Aorta (tissue), 5 donors: ENCODE measurements around the gene DCN. TPM values are rescaled to one million over a fixed set of nuclear protein-coding genes. Genes with fewer than 3 reads are reported as not detected.

ENCODE experiments used
- ATAC-seq: fragments of 200-7000 bp; cut with Tn5 transposase; one replicate; pipeline ENCODE4 v1.9.1; 2022; ENCODE audit warnings: moderate library complexity; ENCODE audit not compliant: low FRiP score
- DNase-seq, 2 donors: peaks; one replicate each; pipeline ENCODE4 v3.0.0-alpha.2; 2020
- H3K27ac ChIP-seq, 2 donors: one replicate each; pipeline ENCODE4 v1.5.1; 2013; ENCODE audit warnings: low read length in 2 of 2, mild to moderate bottlenecking in 2 of 2, moderate library complexity in 2 of 2, control low read depth in 1 of 2, inconsistent platforms in 1 of 2, low read depth in 1 of 2
- H3K27me3 ChIP-seq, 2 donors: one replicate each; pipeline ENCODE4 v1.6.1; 2013; ENCODE audit warnings: control low read depth in 1 of 2, low read length in 1 of 2, mild to moderate bottlenecking in 1 of 2, moderate library complexity in 1 of 2; ENCODE audit not compliant: insufficient read depth in 2 of 2, control insufficient read depth in 1 of 2
- H3K36me3 ChIP-seq, 2 donors: one replicate each; pipeline ENCODE4 v1.6.1; 2013; ENCODE audit warnings: control low read depth in 1 of 2, low read length in 1 of 2, mild to moderate bottlenecking in 1 of 2; ENCODE audit not compliant: insufficient read depth in 2 of 2, control insufficient read depth in 1 of 2
- H3K4me1 ChIP-seq, 2 donors: one replicate each; pipeline ENCODE4 v1.6.1; 2013; ENCODE audit warnings: low read length in 2 of 2, control low read depth in 1 of 2, mild to moderate bottlenecking in 1 of 2, moderate library complexity in 1 of 2; ENCODE audit not compliant: insufficient read depth in 2 of 2, control insufficient read depth in 1 of 2
- H3K4me3 ChIP-seq, 2 donors: one replicate each; pipeline ENCODE4 v1.5.1; 2013; ENCODE audit warnings: low read length in 2 of 2, control low read depth in 1 of 2, mild to moderate bottlenecking in 1 of 2
- H3K9me3 ChIP-seq: one replicate; pipeline ENCODE4 v1.6.1; 2013; ENCODE audit warnings: mild to moderate bottlenecking, low read length; ENCODE audit not compliant: control insufficient read depth
- WGBS, 2 donors: extraction: QIAGEN DNeasy Blood & Tissue Kit; methylation state at CpG; one replicate each; pipeline ENCODE4 v1.1.7; 2013; 5-methylcytosine and 5-hydroxymethylcytosine counted together
- intact Hi-C, 2 donors: fragments of 100-400 bp; cut with DNase I; formaldehyde crosslinking; loops; one replicate each; pipeline versions ENCODE4 v1.14.2 to v1.15.0; 2022
- polyA plus RNA-seq, 2 donors: library from polyadenylated mRNA; stranded (reverse); fragments of 200-250 nt; gene quantifications; one replicate each; pipeline ENCODE4 v1.2.3, GENCODE V29; 2013
- total RNA-seq, 2 donors: library from RNA; stranded (reverse); fragmentation: NEBNext Ultra II Directional; extraction: Animal tissue kit (Norgen Biotek cat#: 25700); gene quantifications; one replicate each; pipeline ENCODE4 v1.2.1, GENCODE V29; 2021
- donor health status: healthy with polysubstance abuse.
- donor health status: Bipolar disorder and iron deficiency.
- donor health status: DM: no; HTN: no; CAD: no.
- donor health status: DM: no; HTN: no; CAD: no.
- donor health status: DM: yes; HTN: yes; CAD: no.

Gene DCN
- total and polyA plus RNA-seq, 4 donors, result 27.2 to 2,873 (median 468) TPM

DNA sequence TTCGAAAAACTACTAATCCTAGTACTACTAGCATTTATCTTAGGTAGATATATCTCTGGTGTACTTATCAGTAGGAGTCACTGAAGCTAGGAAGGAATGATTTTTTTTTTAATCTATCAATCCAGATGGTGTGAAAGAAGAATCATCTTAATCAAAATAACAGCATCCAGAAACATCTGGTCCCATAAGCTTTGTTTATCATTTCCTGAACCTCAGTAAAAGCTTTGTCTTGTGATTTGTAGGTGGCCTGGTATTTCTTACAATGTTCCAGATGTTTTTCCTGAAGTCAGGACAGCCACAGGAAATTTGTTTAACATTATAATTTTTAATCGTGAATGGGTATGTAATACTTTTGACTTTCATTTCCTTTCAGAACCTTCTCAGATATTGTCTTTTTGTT, 43.3 kb downstream of the DCN start:
- H3K4me1 ChIP-seq, result peaks cover 0 to 6% of the 10 kb centered on the region in 2 donors
- intact Hi-C loops, result no loop called here

DNA sequence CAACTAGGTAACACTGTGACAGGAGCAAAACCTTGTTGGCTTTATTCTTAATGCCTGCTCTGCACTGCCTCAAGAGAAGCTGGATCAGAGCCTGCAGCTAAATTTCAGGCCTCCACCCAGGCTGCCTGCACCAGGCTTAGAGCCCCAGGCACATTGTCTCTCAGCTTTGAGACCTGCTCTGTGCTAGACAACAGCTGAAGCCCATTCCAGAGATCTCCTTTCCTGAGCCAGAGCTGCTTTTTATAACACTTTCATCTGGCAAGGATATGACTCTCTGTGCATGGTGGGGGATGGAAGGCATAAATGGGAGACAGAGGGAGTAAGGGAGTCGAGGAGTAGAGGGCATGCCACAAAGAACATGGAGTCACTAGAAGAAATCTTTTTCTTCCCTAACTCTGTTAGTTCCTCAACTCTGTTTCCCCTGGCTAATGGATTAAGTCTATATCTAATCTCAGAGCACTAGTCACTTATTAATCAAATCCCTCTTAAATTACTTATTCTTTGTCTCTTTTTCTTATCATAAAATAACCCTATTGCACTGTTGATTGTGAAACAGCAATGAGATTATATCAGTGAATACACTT, 44.2 kb downstream of the DCN start:
- Histone ChIP-seq H3K27ac (no peak overlapping the region), H3K4me1 (peaks cover 0 to 6% of the 10 kb centered on the region in 2 donors), H3K36me3 (no peaks in the 10 kb centered on the region), H3K9me3 (no peaks in the 10 kb centered on the region), H3K4me3 (no peak overlapping the region), H3K27me3 (no peaks in the 10 kb centered on the region)
- peak; percentile 21 for ATAC-seq
- intact Hi-C loops, result no loop called here
- WGBS, 2 donors, result 0 to 9% methylated on average over 1 of the region's 1 CpG
- DNase-seq, result peak in 1 of 2 donors; percentile 47

More for the DNA sequence above, 43.3 kb downstream of the DCN start:
- Histone ChIP-seq H3K36me3 (no peaks in the 10 kb centered on the region), H3K4me3 (no peak overlapping the region), H3K9me3 (no peaks in the 10 kb centered on the region), H3K27me3 (no peaks in the 10 kb centered on the region), H3K27ac (no peak overlapping the region)
- ATAC-seq (no peak), DNase-seq (no peak)
- 30 to 33% methylated on average over 2 of the region's 2 CpGs for WGBS, 2 donors

DNA sequence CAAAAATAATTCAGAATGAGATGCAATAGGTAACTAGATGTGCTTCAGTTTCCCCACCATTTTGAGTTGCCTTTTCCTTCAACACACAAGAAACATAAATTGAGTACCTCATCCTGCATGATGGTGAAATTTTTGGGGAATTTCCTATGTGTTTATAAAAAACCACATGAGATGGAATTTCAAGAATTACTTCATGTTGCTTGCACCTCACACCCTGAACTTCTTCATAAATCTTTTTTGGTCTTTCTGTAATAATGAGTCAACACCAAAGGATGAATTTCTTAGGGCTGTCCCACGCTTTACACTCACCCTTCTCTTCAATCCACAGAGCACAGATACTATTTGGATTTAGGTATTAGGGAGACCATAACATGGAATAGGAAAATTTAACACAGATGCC, 48.7 kb downstream of the DCN start:
- H3K9me3 ChIP-seq, result no peaks in the 10 kb centered on the region
- DNase-seq, result no peak
- no peaks in the 10 kb centered on the region for H3K4me1 ChIP-seq
- no peak overlapping the region for H3K27ac ChIP-seq
- H3K4me3 ChIP-seq, result no peak overlapping the region
- WGBS, 2 donors, result 88 to 93% methylated on average over 1 of the region's 1 CpG
- ATAC-seq, result no peak
- H3K27me3 ChIP-seq, result no peaks in the 10 kb centered on the region
- intact Hi-C loops, result no loop called here
- H3K36me3 ChIP-seq, result no peaks in the 10 kb centered on the region

DNA sequence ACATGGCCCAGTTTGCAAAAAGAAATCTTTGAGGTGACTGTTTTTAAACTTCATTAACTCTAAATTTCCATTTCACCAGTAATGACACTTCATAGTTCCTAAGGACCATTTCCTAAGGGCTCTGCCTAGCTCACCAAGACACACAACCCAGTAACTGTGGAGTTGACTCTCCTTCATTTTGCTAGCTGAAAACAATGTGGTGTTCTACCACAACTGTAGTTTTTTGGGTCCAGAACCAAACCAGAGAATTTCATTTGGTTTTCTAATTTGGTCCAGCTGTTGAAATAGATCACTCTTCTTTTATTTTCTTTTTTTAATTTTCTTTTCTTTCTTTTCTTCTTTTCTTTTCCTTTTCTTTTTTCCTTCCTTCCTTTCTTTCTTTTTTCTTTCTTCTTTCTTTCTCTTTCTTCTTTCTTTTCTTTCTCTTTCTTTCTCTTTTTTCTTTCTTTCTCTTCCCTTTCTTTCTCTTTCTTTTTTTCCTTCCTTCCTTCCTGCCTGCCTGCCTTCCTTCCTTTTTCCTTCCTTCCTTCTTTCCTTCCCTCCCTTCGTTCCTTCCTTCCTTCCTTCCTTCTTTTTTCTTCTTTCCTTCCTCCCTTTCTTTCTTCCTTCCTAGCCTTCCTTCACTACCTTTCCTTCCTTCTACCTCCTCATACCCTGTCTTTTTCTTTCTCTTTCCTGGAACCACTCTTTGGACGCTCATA, 52.8 kb downstream of the DCN start:
- no peak overlapping the region for H3K27ac ChIP-seq

DNA sequence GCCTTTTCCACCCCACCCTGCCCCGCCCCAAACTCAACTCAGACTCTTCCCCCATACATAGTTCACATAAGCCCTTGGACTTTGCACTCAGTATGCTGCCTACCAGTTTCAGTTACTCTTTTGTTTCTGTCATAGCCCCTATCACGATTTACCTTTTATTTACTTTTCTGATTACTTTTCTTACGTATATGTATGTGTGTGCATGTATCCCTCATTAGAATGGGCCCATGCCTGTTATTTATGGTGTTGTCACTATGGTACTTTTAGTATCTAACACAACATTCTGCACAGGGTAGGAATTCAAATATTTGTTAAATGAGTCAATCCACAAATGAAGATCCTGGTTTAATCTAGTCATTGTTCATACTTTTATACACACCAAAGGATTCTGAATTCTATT, 54.9 kb downstream of the DCN start:
- intact Hi-C loops, result no loop called here
- no peak overlapping the region for H3K27ac ChIP-seq
- no peaks in the 10 kb centered on the region for H3K36me3 ChIP-seq
- DNase-seq (no peak), ATAC-seq (no peak)
- 90 to 96% methylated on average over 3 of the region's 3 CpGs for WGBS, 2 donors
- H3K4me3 ChIP-seq, result no peak overlapping the region
- H3K9me3 ChIP-seq, result no peaks in the 10 kb centered on the region
- no peaks in the 10 kb centered on the region for H3K4me1 ChIP-seq
- H3K27me3 ChIP-seq, result no peaks in the 10 kb centered on the region

More for the DNA sequence above, 52.8 kb downstream of the DCN start:
- H3K36me3 ChIP-seq, result no peaks in the 10 kb centered on the region
- no peak for DNase-seq
- intact Hi-C loops, result no loop called here
- H3K27me3 ChIP-seq, result no peaks in the 10 kb centered on the region
- H3K4me1 ChIP-seq, result no peaks in the 10 kb centered on the region
- no peaks in the 10 kb centered on the region for H3K9me3 ChIP-seq
- H3K4me3 ChIP-seq, result no peak overlapping the region
- 93 to 94% methylated on average over 2 of the region's 2 CpGs for WGBS, 2 donors
- ATAC-seq, result no peak

DNA sequence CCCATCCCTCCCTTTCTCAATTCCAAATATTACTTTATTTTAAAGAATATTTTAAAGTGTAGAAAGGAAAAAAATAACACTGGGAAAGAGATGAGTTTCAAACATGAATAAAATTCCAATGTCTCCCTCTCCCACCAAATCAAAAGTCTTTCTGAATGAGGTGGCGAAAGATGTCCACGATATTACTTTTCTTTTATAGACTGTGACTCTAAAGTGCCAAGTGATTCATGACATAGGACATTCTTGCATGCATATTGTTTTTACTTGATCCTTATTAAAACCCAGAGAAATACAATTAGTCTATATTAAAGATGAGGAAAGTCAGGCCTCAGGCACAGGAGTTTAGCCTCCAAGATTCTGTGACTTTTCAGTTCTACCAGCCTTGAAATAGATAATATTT, 55.3 kb downstream of the DCN start:
- Histone ChIP-seq H3K27me3 (no peaks in the 10 kb centered on the region), H3K36me3 (no peaks in the 10 kb centered on the region), H3K27ac (no peak overlapping the region), H3K4me1 (no peaks in the 10 kb centered on the region), H3K4me3 (no peak overlapping the region), H3K9me3 (no peaks in the 10 kb centered on the region)
- 83 to 87% methylated on average over 2 of the region's 2 CpGs for WGBS, 2 donors
- DNase-seq (no peak), ATAC-seq (no peak)
- intact Hi-C loops, result no loop called here

DNA sequence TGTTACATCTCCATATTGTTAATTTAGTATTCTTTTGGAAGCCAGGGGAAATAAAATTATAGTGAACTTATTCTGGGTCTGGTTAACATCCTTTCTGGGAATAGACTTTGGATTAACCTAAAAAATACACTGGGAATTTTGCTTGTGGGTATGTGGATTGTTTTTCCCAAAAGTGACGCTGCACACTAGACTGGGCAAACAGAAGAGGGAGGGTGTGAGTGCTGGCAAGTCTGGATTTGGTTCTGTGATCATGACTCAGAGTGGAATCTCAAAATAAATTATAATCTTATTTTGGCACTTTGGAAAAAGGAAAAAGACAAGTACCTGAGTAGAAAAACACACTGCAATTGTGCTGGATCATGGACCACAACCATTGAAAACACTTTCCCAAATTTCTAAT, 56.1 kb downstream of the DCN start:
- Histone ChIP-seq H3K27me3 (no peaks in the 10 kb centered on the region), H3K4me1 (no peaks in the 10 kb centered on the region), H3K9me3 (no peaks in the 10 kb centered on the region), H3K36me3 (no peaks in the 10 kb centered on the region), H3K27ac (no peak overlapping the region), H3K4me3 (no peak overlapping the region)
- ATAC-seq, result no peak
- WGBS, 2 donors, result 12 to 16% methylated on average over 1 of the region's 1 CpG
- peak in 1 of 2 donors; percentile 48 for DNase-seq
- intact Hi-C loops, result no loop called here

DNA sequence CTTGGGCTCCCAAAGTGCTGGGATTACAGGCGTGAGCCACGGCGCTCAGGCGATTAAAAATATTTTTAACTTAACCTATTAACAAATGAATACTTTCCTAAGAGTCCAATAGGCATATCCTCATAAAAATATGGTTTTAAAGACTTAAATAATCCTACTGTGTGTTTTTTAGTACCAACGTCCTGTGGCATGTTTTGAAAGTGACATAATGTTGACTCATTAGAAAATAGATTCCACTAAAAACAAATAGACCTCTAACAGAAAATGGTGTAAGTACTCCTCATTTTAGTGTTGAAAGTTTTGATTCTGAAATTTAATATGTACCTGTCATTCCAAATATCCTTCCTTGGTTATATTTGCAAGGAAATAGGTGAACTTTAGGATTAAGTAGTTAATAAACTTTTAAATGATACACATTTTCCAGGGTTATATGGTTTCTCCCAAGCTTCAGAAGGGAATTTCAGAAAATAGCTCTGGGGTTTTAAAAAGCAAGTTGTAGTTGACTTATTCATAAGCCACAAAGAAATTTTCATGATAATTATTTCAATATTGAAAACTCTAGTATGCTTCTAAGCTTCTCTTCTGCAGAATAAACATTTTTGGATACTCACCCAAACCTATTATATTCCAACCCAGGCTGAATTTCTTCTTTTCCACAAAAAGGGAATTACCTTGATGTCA, 59.2 kb downstream of the DCN start:
- no peak for DNase-seq

DNA sequence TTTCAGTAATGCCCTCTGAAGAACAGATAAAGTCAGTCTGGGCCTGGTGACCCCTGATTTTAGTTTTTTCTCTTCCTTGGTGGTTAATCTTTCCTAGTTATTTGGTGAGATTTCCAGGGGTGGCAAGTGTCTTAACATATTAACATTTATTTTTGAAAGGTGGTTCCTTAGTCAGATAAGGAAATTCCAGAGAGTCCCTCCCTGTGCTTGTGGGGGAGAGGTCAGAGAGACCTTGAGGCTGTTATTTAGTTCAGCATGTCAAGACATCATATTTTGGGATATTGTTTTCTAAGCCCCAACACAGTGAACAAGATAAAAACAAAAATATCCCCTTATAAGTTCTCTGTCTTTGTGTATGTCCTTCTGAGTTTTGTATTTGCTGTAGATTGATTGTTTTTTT, 61.8 kb downstream of the DCN start:
- H3K27ac ChIP-seq, result no peak overlapping the region
- H3K27me3 ChIP-seq, result no peaks in the 10 kb centered on the region
- DNase-seq (no peak), ATAC-seq (no peak)
- intact Hi-C loops, result no loop called here
- H3K9me3 ChIP-seq, result no peaks in the 10 kb centered on the region
- H3K36me3 ChIP-seq, result no peaks in the 10 kb centered on the region
- no peak overlapping the region for H3K4me3 ChIP-seq
- H3K4me1 ChIP-seq, result no peaks in the 10 kb centered on the region

More for the DNA sequence above, 59.2 kb downstream of the DCN start:
- Histone ChIP-seq H3K9me3 (no peaks in the 10 kb centered on the region), H3K27ac (no peak overlapping the region), H3K4me1 (no peaks in the 10 kb centered on the region), H3K27me3 (no peaks in the 10 kb centered on the region), H3K4me3 (no peak overlapping the region), H3K36me3 (no peaks in the 10 kb centered on the region)
- no peak for ATAC-seq
- intact Hi-C loops, result no loop called here
- WGBS, 2 donors, result 73 to 77% methylated on average over 5 of the region's 5 CpGs
